VCaP (cell line): ENCODE measurements around the gene VWA5B1.

ENCODE experiments used
- H3K27ac ChIP-seq: fragments of 450-650 bp; 2 replicates; pipeline ENCODE4 v1.5.1; 2017
- TF ChIP-seq, protein P1 (sequence below): fragments of 450-650 bp; conservative IDR thresholded peaks from 2 replicates; pipeline ENCODE4 v1.5.1; 2017; ENCODE audit warnings: mild to moderate bottlenecking, moderate library complexity

Gene VWA5B1

GRCh38 chr1:20275319-20275925 is 15.3 kb upstream of the VWA5B1 start:
- H3K27ac ChIP-seq, result peak overlapping the region; percentile 49; the same call in 1 of the 2 replicates
- TF ChIP-seq, protein P1, sequence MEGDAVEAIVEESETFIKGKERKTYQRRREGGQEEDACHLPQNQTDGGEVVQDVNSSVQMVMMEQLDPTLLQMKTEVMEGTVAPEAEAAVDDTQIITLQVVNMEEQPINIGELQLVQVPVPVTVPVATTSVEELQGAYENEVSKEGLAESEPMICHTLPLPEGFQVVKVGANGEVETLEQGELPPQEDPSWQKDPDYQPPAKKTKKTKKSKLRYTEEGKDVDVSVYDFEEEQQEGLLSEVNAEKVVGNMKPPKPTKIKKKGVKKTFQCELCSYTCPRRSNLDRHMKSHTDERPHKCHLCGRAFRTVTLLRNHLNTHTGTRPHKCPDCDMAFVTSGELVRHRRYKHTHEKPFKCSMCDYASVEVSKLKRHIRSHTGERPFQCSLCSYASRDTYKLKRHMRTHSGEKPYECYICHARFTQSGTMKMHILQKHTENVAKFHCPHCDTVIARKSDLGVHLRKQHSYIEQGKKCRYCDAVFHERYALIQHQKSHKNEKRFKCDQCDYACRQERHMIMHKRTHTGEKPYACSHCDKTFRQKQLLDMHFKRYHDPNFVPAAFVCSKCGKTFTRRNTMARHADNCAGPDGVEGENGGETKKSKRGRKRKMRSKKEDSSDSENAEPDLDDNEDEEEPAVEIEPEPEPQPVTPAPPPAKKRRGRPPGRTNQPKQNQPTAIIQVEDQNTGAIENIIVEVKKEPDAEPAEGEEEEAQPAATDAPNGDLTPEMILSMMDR, result no peak

- TF ChIP-seq, protein P1, result no peak
- no peak overlapping the region; the same call in 1 of the 2 replicates for H3K27ac ChIP-seq
Measured at GRCh38 chr1:20276485-20277159, 14.1 kb upstream of the VWA5B1 start.

DNA sequence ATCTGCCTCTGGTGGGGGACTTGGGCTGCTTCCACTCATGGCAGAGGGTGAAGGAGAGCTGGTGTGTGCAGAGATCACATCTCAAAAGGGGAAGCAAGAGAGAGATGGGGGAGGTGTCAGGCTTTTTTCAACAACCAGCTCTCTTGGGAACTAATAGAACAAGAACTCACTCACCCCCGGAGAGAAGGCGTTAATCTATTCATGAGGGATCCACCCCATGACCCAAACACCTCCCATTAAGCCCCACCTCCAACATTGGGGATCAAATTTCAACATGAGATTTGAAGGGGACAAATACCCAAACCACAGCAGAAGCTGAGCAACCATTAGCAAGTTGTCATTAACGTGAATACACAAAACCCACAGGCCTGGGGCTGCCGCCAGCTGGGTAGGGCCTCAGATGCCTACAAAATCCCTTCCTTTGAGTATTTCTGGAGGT is 12.0 kb upstream of the VWA5B1 start:
- peak overlapping the region; percentile 96 for H3K27ac ChIP-seq
- TF ChIP-seq, protein P1, result no peak

DNA sequence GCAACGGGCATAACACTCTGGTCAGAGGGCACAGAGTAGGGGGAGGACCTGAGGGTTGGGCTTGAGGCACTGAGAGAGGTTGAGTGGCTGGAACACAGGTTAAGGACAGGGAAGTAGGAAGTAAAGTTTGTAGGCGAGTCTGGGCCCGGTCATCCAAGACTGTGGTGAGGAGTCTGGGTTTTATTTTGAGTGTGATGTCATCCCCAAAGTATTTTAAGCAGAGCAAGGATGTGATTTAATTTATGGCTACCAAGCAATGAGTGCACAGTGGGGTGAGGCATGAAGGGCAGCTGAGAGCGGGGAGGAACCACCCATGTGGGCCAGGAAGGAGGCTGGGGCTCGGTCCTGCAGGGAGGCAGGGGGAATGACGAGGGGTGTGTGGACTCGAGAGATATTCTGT is 11.2 kb upstream of the VWA5B1 start:
- TF ChIP-seq, protein P1, result no peak
- H3K27ac ChIP-seq, result peak overlapping the region; percentile 96

DNA sequence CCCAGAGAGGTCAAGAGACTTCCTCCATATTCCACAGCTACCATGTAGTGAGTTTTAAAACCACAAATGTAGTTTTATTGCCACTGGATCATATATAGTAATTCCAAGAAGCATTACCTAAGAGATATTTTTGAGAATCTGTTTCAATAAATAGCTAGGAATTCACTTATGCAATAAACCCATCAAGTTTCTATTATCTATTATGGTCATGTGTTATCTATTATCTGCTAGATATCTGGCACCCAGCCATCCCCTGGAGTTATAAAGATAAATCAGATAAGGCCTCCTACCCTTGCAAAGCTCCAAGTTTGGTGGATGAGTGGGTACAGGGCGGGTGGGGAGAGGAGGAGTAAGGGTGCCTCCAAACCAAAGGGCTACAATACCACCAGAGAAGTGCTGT is 10.3 kb upstream of the VWA5B1 start:
- H3K27ac ChIP-seq, result peak overlapping the region; percentile 96
- TF ChIP-seq, protein P1, result no peak

GRCh38 chr1:20280906-20281305 is 9.8 kb upstream of the VWA5B1 start:
- H3K27ac ChIP-seq, result peak overlapping the region; percentile 96
- TF ChIP-seq, protein P1, result no peak

- TF ChIP-seq, protein P1, result no peak
- H3K27ac ChIP-seq, result peak overlapping the region; percentile 96
Measured at GRCh38 chr1:20281801-20282200, 8.9 kb upstream of the VWA5B1 start.
